SU-DHL-6 (cell line): ENCODE results near the gene BTG4.

Experiments used
- H2AFZ ChIP-seq: fragments of 200-600 bp; sonication (generic); 2 replicates; pipeline ENCODE4 v1.6.1; 2014; ENCODE audit warnings: low read depth, mild to moderate bottlenecking, moderate library complexity, mixed read lengths, antibody characterized with exemption, low read length; ENCODE audit not compliant: severe bottlenecking
- H3F3A ChIP-seq: fragments of 200-600 bp; shearing (Covaris generic); 2 replicates; pipeline ENCODE4 v1.6.0; 2016; ENCODE audit warnings: antibody characterized with exemption, mild to moderate bottlenecking; ENCODE audit not compliant: insufficient read depth
- H3K27ac ChIP-seq: fragments of 200-600 bp; sonication (generic); 2 replicates; pipeline ENCODE4 v1.5.1; 2016; ENCODE audit warnings: low read depth, mild to moderate bottlenecking, low read length, moderate library complexity, mixed read lengths
- H3K27me3 ChIP-seq: fragments of 200-600 bp; sonication (generic), shearing (Covaris generic); 2 replicates; pipeline ENCODE4 v1.6.0; 2014; ENCODE audit warnings: mild to moderate bottlenecking, low read length
- H3K36me3 ChIP-seq: fragments of 200-600 bp; sonication (generic); 2 replicates; pipeline ENCODE4 v1.6.1; 2014; ENCODE audit warnings: mild to moderate bottlenecking, low read length, mixed read lengths
- H3K4me2 ChIP-seq: fragments of 300-600, 200-600 bp; shearing (Covaris generic), sonication (generic); 2 replicates; pipeline ENCODE4 v1.6.0; 2014; ENCODE audit warnings: low read length, low read depth, mild to moderate bottlenecking; ENCODE audit not compliant: poor library complexity, severe bottlenecking
- H3K4me3 ChIP-seq: fragments of 200-600 bp; sonication (generic); 2 replicates; pipeline ENCODE4 v1.5.1; 2014; ENCODE audit warnings: antibody characterized with exemption, low read length, mild to moderate bottlenecking, mixed read lengths; ENCODE audit not compliant: insufficient read depth, poor library complexity, severe bottlenecking
- H3K79me2 ChIP-seq: fragments of 200-600 bp; sonication (generic); 2 replicates; pipeline ENCODE4 v1.6.1; 2014; ENCODE audit warnings: mild to moderate bottlenecking, low read length, moderate library complexity; ENCODE audit not compliant: insufficient read depth
- H3K9ac ChIP-seq: fragments of 200-600 bp; sonication (generic); 2 replicates; pipeline ENCODE4 v1.7.0; 2014; ENCODE audit warnings: mild to moderate bottlenecking, low read length
- H3K9me2 ChIP-seq: fragments of 200-600 bp; sonication (generic); replicated peaks from 2 replicates; pipeline ENCODE4 v1.6.1; 2014; ENCODE audit warnings: low read length; ENCODE audit not compliant: insufficient read depth
- H3K9me3 ChIP-seq: fragments of 200-600 bp; sonication (generic); 2 replicates; pipeline ENCODE4 v1.6.1; 2014; ENCODE audit warnings: low read length, mixed read lengths; ENCODE audit not compliant: insufficient read depth
- H4K20me1 ChIP-seq: fragments of 200-600 bp; sonication (generic); 2 replicates; pipeline ENCODE4 v1.6.1; 2014; ENCODE audit warnings: low read depth, mild to moderate bottlenecking, antibody characterized with exemption, low read length, moderate library complexity, mixed read lengths
- CTCF ChIP-seq: fragments of 200-600 bp; sonication (generic); IDR thresholded peaks from one replicate; pipeline ENCODE4 v1.5.1; 2017; ENCODE audit warnings: antibody characterized with exemption, mild to moderate bottlenecking, low read length, moderate library complexity; ENCODE audit not compliant: insufficient read depth, poor library complexity, severe bottlenecking
- EZH2phosphoT487 ChIP-seq: fragments of 200-600 bp; sonication (generic), shearing (Covaris generic); conservative IDR thresholded peaks from 2 replicates; pipeline ENCODE4 v1.6.1; 2018; ENCODE audit warnings: mild to moderate bottlenecking, antibody characterized with exemption, low read length, moderate library complexity, mixed read lengths

BTG4 gene

GRCh38 chr11:111539426-111540113, 27.4 kb upstream of the BTG4 start:
- H3K27me3 ChIP-seq: no peaks in the 10 kb centered on the region
- H3K9me2 ChIP-seq: no peaks in the 10 kb centered on the region
- no peak overlapping the region for H2AFZ ChIP-seq
- H3K9ac ChIP-seq: no peak overlapping the region
- no peak overlapping the region for H3K4me2 ChIP-seq
- H3K4me3 ChIP-seq: no peak overlapping the region
- no peaks in the 10 kb centered on the region for H3K36me3 ChIP-seq
- TF ChIP-seq CTCF: no peak
- no peak for TF ChIP-seq EZH2phosphoT487
- H3K79me2 ChIP-seq: no peaks in the 10 kb centered on the region
- no peaks in the 10 kb centered on the region for H3K9me3 ChIP-seq
- no peaks in the 10 kb centered on the region for H4K20me1 ChIP-seq
- no peak overlapping the region for H3K27ac ChIP-seq
- no peaks in the 10 kb centered on the region for H3F3A ChIP-seq

GRCh38 chr11:111538407-111539114, 26.4 kb upstream of the BTG4 start:
- H3K27me3 ChIP-seq: no peaks in the 10 kb centered on the region
- H3K27ac ChIP-seq: no peak overlapping the region
- no peak overlapping the region for H3K4me2 ChIP-seq
- H2AFZ ChIP-seq: no peak overlapping the region
- no peaks in the 10 kb centered on the region for H3F3A ChIP-seq
- no peak overlapping the region for H3K4me3 ChIP-seq
- TF ChIP-seq EZH2phosphoT487 (no peak), CTCF (no peak)
- H3K36me3 ChIP-seq: no peaks in the 10 kb centered on the region
- no peaks in the 10 kb centered on the region for H4K20me1 ChIP-seq
- H3K9me3 ChIP-seq: no peaks in the 10 kb centered on the region
- no peaks in the 10 kb centered on the region for H3K9me2 ChIP-seq
- H3K79me2 ChIP-seq: no peaks in the 10 kb centered on the region
- no peak overlapping the region for H3K9ac ChIP-seq

GRCh38 chr11:111537336-111537860, 25.2 kb upstream of the BTG4 start:
- H4K20me1 ChIP-seq: no peaks in the 10 kb centered on the region
- TF ChIP-seq CTCF: no peak
- no peak for TF ChIP-seq EZH2phosphoT487
- no peaks in the 10 kb centered on the region for H3K27me3 ChIP-seq
- no peak overlapping the region for H2AFZ ChIP-seq
- no peaks in the 10 kb centered on the region for H3K79me2 ChIP-seq
- H3K27ac ChIP-seq: no peak overlapping the region
- H3K9me3 ChIP-seq: no peaks in the 10 kb centered on the region
- no peaks in the 10 kb centered on the region for H3K9me2 ChIP-seq
- no peak overlapping the region for H3K9ac ChIP-seq
- no peaks in the 10 kb centered on the region for H3F3A ChIP-seq
- no peak overlapping the region for H3K4me2 ChIP-seq
- H3K4me3 ChIP-seq: no peak overlapping the region
- H3K36me3 ChIP-seq: no peaks in the 10 kb centered on the region
